Hematopoietic multipotent progenitor cell treated with erythropoietin and hydrocortisone succinate and interleukin-3 and kit ligand, for 4 days (in vitro differentiated cells): ENCODE data around the gene ISCU.
"Not testable (repeated sequence)": the region's sequence is repeated elsewhere in the genome, so short reads cannot be mapped to it uniquely, and the experiment has no call there.

Experiments
- DNase-seq: peaks from one replicate; pipeline ENCODE4 v3.0.0-alpha.2; 2015

Gene ISCU

GRCh38 chr12:108547686-108548085, 14.7 kb upstream of the ISCU start:
- peak; percentile 34 for DNase-seq

- DNase-seq = no peak
Measured at GRCh38 chr12:108548954-108549521, 13.4 kb upstream of the ISCU start.

- DNase-seq = peak; percentile 35
Measured at GRCh38 chr12:108551535-108551934, 10.9 kb upstream of the ISCU start.

- no peak for DNase-seq
Measured at GRCh38 chr12:108553799-108554198, 8.6 kb upstream of the ISCU start.

GRCh38 chr12:108555383-108555782, 7.0 kb upstream of the ISCU start:
- not testable (repeated sequence) for DNase-seq

- no peak for DNase-seq
Measured at GRCh38 chr12:108559007-108559655, 3.3 kb upstream of the ISCU start.

GRCh38 chr12:108559748-108560147, 2.6 kb upstream of the ISCU start:
- DNase-seq = peak; percentile 20

GRCh38 chr12:108560321-108560721, 2.1 kb upstream of the ISCU start:
- DNase-seq = peak; percentile 57

GRCh38 chr12:108560752-108561719, 1.4 kb upstream of the ISCU start, which contains the start of gene SART3:
Gene SART3, minus strand, starts transcription at chr12:108561173. Its CDS starts 19 bp downstream, at chr12:108561154.
- DNase-seq = peak; percentile 96

GRCh38 chr12:108561852-108562347, 496 bp upstream of the ISCU start:
- no peak for DNase-seq

GRCh38 chr12:108563136-108563803, 874 bp downstream of the ISCU start:
- DNase-seq = peak; percentile 97

- no peak for DNase-seq
Measured at GRCh38 chr12:108563804-108564151, 1.4 kb downstream of the ISCU start.

GRCh38 chr12:108564724-108565123, 2.3 kb downstream of the ISCU start:
- peak; percentile 93 for DNase-seq

- no peak for DNase-seq
Measured at GRCh38 chr12:108565146-108565545, 2.8 kb downstream of the ISCU start.

- peak; percentile 88 for DNase-seq
Measured at GRCh38 chr12:108565976-108566375, 3.6 kb downstream of the ISCU start.

GRCh38 chr12:108566452-108566851, 4.1 kb downstream of the ISCU start:
- DNase-seq = no peak

- no peak for DNase-seq
Measured at GRCh38 chr12:108567406-108568337, 5.3 kb downstream of the ISCU start.

- DNase-seq = no peak
Measured at GRCh38 chr12:108568338-108569154, 6.2 kb downstream of the ISCU start.

GRCh38 chr12:108570743-108571608, 8.6 kb downstream of the ISCU start:
- DNase-seq = peak; percentile 74
